OCI-LY1 (cell line): ENCODE data around the gene ARFGEF3.

Experiments used
- H2AFZ ChIP-seq: fragments of 200-600 bp; sonication (generic), shearing (Covaris generic); 2 replicates; pipeline ENCODE4 v1.6.0; 2014; ENCODE audit warnings: antibody characterized with exemption, mild to moderate bottlenecking, low read length
- H3F3A ChIP-seq: fragments of 200-600 bp; sonication (generic), shearing (Covaris generic); 2 replicates; pipeline ENCODE4 v1.6.0; 2014; ENCODE audit warnings: mild to moderate bottlenecking, antibody characterized with exemption, low read length, moderate library complexity; ENCODE audit not compliant: insufficient read depth
- H3K27ac ChIP-seq: fragments of 200-600 bp; sonication (generic); 2 replicates; pipeline ENCODE4 v1.5.1; 2014; ENCODE audit warnings: low read length, mixed run types, mild to moderate bottlenecking, low read depth; ENCODE audit not compliant: poor library complexity, severe bottlenecking
- H3K27me3 ChIP-seq: fragments of 200-600 bp; sonication (generic); 2 replicates; pipeline ENCODE4 v1.6.0; 2014; ENCODE audit warnings: antibody characterized with exemption, mild to moderate bottlenecking, low read length, moderate library complexity; ENCODE audit not compliant: insufficient read depth
- H3K36me3 ChIP-seq: fragments of 200-600 bp; sonication (generic); 2 replicates; pipeline ENCODE4 v1.6.1; 2014; ENCODE audit warnings: mild to moderate bottlenecking, antibody characterized with exemption, low read length, moderate library complexity, mixed read lengths; ENCODE audit not compliant: insufficient read depth
- H3K4me1 ChIP-seq: fragments of 200-600 bp; sonication (generic); 2 replicates; pipeline ENCODE4 v1.5.1; 2014; ENCODE audit warnings: mild to moderate bottlenecking, low read length, moderate library complexity; ENCODE audit not compliant: insufficient read depth, severe bottlenecking
- H3K4me2 ChIP-seq: fragments of 200-600 bp; sonication (generic), shearing (Covaris generic); 2 replicates; pipeline ENCODE4 v1.6.1; 2014; ENCODE audit warnings: low read length
- H3K4me3 ChIP-seq: fragments of 200-600 bp; sonication (generic); 2 replicates; pipeline ENCODE4 v1.5.1; 2014; ENCODE audit warnings: low read length, low read depth, mild to moderate bottlenecking, mixed read lengths; ENCODE audit not compliant: poor library complexity, severe bottlenecking
- H3K79me2 ChIP-seq: fragments of 200-600 bp; shearing (Covaris generic); 2 replicates; pipeline ENCODE4 v1.6.1; 2016; ENCODE audit warnings: mixed run types, low read length, mixed read lengths; ENCODE audit not compliant: insufficient read depth
- H3K9ac ChIP-seq: fragments of 200-600 bp; sonication (generic), shearing (Covaris generic); 2 replicates; pipeline ENCODE4 v1.6.1; 2014; ENCODE audit warnings: mild to moderate bottlenecking, low read length, mixed read lengths
- H3K9me2 ChIP-seq: fragments of 200-600 bp; sonication (generic), shearing (Covaris generic); 2 replicates; pipeline ENCODE4 v1.6.1; 2014; ENCODE audit warnings: low read depth, mild to moderate bottlenecking, low read length, mixed read lengths
- H3K9me3 ChIP-seq: fragments of 200-600 bp; shearing (Covaris generic); 2 replicates; pipeline ENCODE4 v1.6.1; 2014; ENCODE audit warnings: low read length, mixed read lengths
- H4K20me1 ChIP-seq: fragments of 200-600 bp; sonication (generic), shearing (Covaris generic); 2 replicates; pipeline ENCODE4 v1.6.0; 2016; ENCODE audit warnings: mild to moderate bottlenecking, low read length; ENCODE audit not compliant: insufficient read depth
- EZH2 ChIP-seq: fragments of 200-600 bp; sonication (generic), shearing (Covaris generic); IDR thresholded peaks from 2 replicates; pipeline ENCODE4 v1.8.0; 2017; ENCODE audit warnings: borderline replicate concordance, mixed run types, mild to moderate bottlenecking, antibody characterized with exemption, low read length, moderate library complexity, mixed read lengths
- TF ChIP-seq, protein P1 (sequence below): fragments of 200-600 bp; sonication (generic), shearing (Covaris generic); IDR thresholded peaks from 2 replicates; pipeline ENCODE4 v1.5.1; 2017; ENCODE audit warnings: mild to moderate bottlenecking, antibody characterized with exemption, low read length, moderate library complexity, mixed read lengths

Gene ARFGEF3

GRCh38 chr6:138176652-138177232, 15.0 kb downstream of the ARFGEF3 start:
- no peaks in the 10 kb centered on the region for H3K36me3 ChIP-seq
- H3F3A ChIP-seq: no peaks in the 10 kb centered on the region
- H3K9me3 ChIP-seq: 0 out of 2 replicates have a peak, but pooled peaks cover 3% of the 10 kb centered on the region
- H3K9me2 ChIP-seq: no peaks in the 10 kb centered on the region
- no peaks in the 10 kb centered on the region for H3K4me1 ChIP-seq
- H2AFZ ChIP-seq: no peak overlapping the region
- H4K20me1 ChIP-seq: no peaks in the 10 kb centered on the region
- H3K27ac ChIP-seq: no peak overlapping the region
- H3K4me3 ChIP-seq: no peak overlapping the region
- no peaks in the 10 kb centered on the region for H3K79me2 ChIP-seq
- H3K4me2 ChIP-seq: no peak overlapping the region
- TF ChIP-seq EZH2: no peak
- TF ChIP-seq, protein P1, sequence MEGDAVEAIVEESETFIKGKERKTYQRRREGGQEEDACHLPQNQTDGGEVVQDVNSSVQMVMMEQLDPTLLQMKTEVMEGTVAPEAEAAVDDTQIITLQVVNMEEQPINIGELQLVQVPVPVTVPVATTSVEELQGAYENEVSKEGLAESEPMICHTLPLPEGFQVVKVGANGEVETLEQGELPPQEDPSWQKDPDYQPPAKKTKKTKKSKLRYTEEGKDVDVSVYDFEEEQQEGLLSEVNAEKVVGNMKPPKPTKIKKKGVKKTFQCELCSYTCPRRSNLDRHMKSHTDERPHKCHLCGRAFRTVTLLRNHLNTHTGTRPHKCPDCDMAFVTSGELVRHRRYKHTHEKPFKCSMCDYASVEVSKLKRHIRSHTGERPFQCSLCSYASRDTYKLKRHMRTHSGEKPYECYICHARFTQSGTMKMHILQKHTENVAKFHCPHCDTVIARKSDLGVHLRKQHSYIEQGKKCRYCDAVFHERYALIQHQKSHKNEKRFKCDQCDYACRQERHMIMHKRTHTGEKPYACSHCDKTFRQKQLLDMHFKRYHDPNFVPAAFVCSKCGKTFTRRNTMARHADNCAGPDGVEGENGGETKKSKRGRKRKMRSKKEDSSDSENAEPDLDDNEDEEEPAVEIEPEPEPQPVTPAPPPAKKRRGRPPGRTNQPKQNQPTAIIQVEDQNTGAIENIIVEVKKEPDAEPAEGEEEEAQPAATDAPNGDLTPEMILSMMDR: no peak
- no peaks in the 10 kb centered on the region for H3K27me3 ChIP-seq
- H3K9ac ChIP-seq: no peak overlapping the region

DNA sequence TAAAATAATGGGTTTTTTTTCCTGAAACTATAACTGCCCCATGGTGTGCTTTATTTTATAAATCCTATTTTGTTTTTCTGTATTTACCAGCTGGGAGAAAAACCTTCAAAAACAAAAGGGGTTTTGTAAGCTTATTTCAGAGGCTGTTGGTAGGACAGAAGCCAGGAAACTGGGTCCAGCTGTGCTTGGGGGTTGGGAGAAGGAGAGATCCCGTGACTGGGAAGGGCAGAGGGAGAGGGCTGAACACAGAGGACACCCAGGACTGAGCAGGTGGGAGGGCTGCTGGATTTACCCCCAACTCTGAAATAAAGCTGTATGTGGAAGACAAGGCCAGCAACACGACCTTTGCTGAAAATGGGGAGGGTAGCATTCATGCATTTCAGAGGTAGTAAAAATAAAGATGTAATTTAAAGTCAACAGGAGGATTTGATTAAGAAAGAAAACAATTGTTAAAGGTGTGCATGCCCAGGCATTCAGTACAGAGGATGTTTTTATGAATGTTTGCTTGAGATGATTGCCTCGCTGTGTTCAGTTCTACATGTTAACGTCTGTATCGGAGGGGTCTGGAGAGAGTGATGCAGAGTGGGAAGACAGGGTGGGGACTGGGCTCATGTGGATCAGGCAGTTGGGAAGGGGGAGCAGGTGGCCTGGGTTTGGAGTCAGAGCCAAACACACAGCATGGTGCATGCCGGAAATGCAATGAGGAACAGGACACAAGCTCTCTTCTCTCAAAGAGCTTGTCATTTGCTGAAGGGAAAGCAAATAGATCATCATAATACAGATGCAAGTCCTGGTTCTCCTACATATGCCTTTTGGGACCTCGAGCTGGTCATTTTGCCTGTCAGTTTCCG, 21.4 kb downstream of the ARFGEF3 start:
- H3K36me3 ChIP-seq: no peaks in the 10 kb centered on the region
- H3K79me2 ChIP-seq: no peaks in the 10 kb centered on the region
- H3K4me3 ChIP-seq: no peak overlapping the region
- no peaks in the 10 kb centered on the region for H3K9me3 ChIP-seq
- no peak overlapping the region for H3K27ac ChIP-seq
- H3K9ac ChIP-seq: no peak overlapping the region
- H3K4me1 ChIP-seq: no peaks in the 10 kb centered on the region
- TF ChIP-seq, protein P1: no peak
- TF ChIP-seq EZH2: no peak
- H3K9me2 ChIP-seq: no peaks in the 10 kb centered on the region
- no peak overlapping the region for H3K4me2 ChIP-seq
- no peak overlapping the region for H2AFZ ChIP-seq
- no peaks in the 10 kb centered on the region for H4K20me1 ChIP-seq
- no peaks in the 10 kb centered on the region for H3F3A ChIP-seq
- H3K27me3 ChIP-seq: no peaks in the 10 kb centered on the region

GRCh38 chr6:138183790-138184134, 22.0 kb downstream of the ARFGEF3 start:
- Histone ChIP-seq H3K4me3 (no peak overlapping the region), H3F3A (no peaks in the 10 kb centered on the region), H3K9me3 (no peaks in the 10 kb centered on the region), H2AFZ (no peak overlapping the region), H3K36me3 (no peaks in the 10 kb centered on the region), H3K27ac (no peak overlapping the region), H3K4me1 (no peaks in the 10 kb centered on the region), H3K4me2 (no peak overlapping the region), H4K20me1 (no peaks in the 10 kb centered on the region), H3K9me2 (no peaks in the 10 kb centered on the region), H3K79me2 (no peaks in the 10 kb centered on the region), H3K9ac (no peak overlapping the region), H3K27me3 (no peaks in the 10 kb centered on the region)
- TF ChIP-seq, protein P1: no peak
- no peak for TF ChIP-seq EZH2
